Umbilical cord (tissue), 1 donor: ENCODE data around the gene DPEP2. TPM values are rescaled to one million over a fixed set of nuclear protein-coding genes. Genes with fewer than 3 reads are reported as not detected.

ENCODE experiments used
- total RNA-seq: library from RNA; depleted of rRNA; stranded (reverse); fragments of >200 nt; gene quantifications from one replicate; pipeline ENCODE4 v1.2.3, GENCODE V29; 2014; ENCODE audit warnings: low replicate concordance; ENCODE audit not compliant: insufficient read depth

DPEP2 gene
- total RNA-seq, 1 donor from 2014 or later, result 5.1 TPM

Other genes starting within 250 kb of the DPEP2 start
- gene RANBP10, start 192.9 kb downstream of the DPEP2 start, total RNA-seq, result 2.4 TPM
- gene TSNAXIP1, start 192.6 kb downstream of the DPEP2 start, total RNA-seq, result 0.24 TPM
- 32.3 TPM for gene THAP11, start 157.2 kb downstream of the DPEP2 start, total RNA-seq
- 112 TPM for gene NUTF2, start 152.6 kb downstream of the DPEP2 start, total RNA-seq
- 70.1 TPM for gene CENPT, start 151.8 kb downstream of the DPEP2 start, total RNA-seq
- gene EDC4, start 126.4 kb downstream of the DPEP2 start, total RNA-seq, result 79.0 TPM
- not detected for gene NRN1L, start 114.6 kb downstream of the DPEP2 start, total RNA-seq
- 11.3 TPM for gene PSKH1, start 106.2 kb downstream of the DPEP2 start, total RNA-seq
- gene CTRL, start 67.6 kb downstream of the DPEP2 start, total RNA-seq, result 0.48 TPM
- 29.9 TPM for gene PSMB10, start 62.6 kb downstream of the DPEP2 start, total RNA-seq
- gene LCAT, start 55.4 kb downstream of the DPEP2 start, total RNA-seq, result 22.1 TPM
- 40.0 TPM for gene SLC12A4, start 30.8 kb downstream of the DPEP2 start, total RNA-seq
- gene DPEP3, start 19.0 kb downstream of the DPEP2 start, total RNA-seq, result not detected
- gene DPEP2NB, start 16.4 kb upstream of the DPEP2 start, total RNA-seq, result not detected
- 12.3 TPM for gene DDX28, start 23.7 kb upstream of the DPEP2 start, total RNA-seq
- 5.8 TPM for gene DUS2, start 23.8 kb upstream of the DPEP2 start, total RNA-seq
- 22.6 TPM for gene NFATC3, start 85.9 kb upstream of the DPEP2 start, total RNA-seq
- 1.9 TPM for gene ESRP2, start 236.6 kb upstream of the DPEP2 start, total RNA-seq
- gene PLA2G15, start 245.9 kb upstream of the DPEP2 start, total RNA-seq, result 19.0 TPM